Hematopoietic multipotent progenitor cell treated with erythropoietin and hydrocortisone succinate and interleukin-3 and kit ligand, for 8 days (in vitro differentiated cells): ENCODE results near the gene ZDHHC24.
"Not testable (repeated sequence)": the region's sequence is repeated elsewhere in the genome, so short reads cannot be mapped to it uniquely, and the experiment has no call there.

ENCODE experiments used
- DNase-seq: peaks from one replicate; pipeline ENCODE4 v3.0.0-alpha.2; 2015

ZDHHC24 gene

GRCh38 chr11:66564984-66565383, 19.1 kb upstream of the ZDHHC24 start:
- DNase-seq: no peak

- DNase-seq: no peak
These were observed 18.7 kb upstream of the ZDHHC24 start for GRCh38 chr11:66564538-66564937.

GRCh38 chr11:66563832-66564231, 18.0 kb upstream of the ZDHHC24 start:
- DNase-seq: no peak

- DNase-seq: no peak
These were observed 17.2 kb upstream of the ZDHHC24 start for GRCh38 chr11:66562907-66563583.

GRCh38 chr11:66562275-66562674, 16.4 kb upstream of the ZDHHC24 start:
- no peak for DNase-seq

- no peak for DNase-seq
These were observed 16.1 kb upstream of the ZDHHC24 start for GRCh38 chr11:66561975-66562248.

GRCh38 chr11:66561178-66561974, 15.5 kb upstream of the ZDHHC24 start:
- DNase-seq: no peak

- no peak for DNase-seq
These were observed 14.2 kb upstream of the ZDHHC24 start for GRCh38 chr11:66559866-66560676.

GRCh38 chr11:66559142-66559865, 13.5 kb upstream of the ZDHHC24 start:
- DNase-seq: peak; percentile 41

GRCh38 chr11:66557733-66558326, 12.0 kb upstream of the ZDHHC24 start:
- DNase-seq: no peak

- no peak for DNase-seq
These were observed 10.2 kb upstream of the ZDHHC24 start for GRCh38 chr11:66556086-66556485.

GRCh38 chr11:66555416-66555815, 9.6 kb upstream of the ZDHHC24 start:
- DNase-seq: no peak

- DNase-seq: no peak
These were observed 8.8 kb upstream of the ZDHHC24 start for GRCh38 chr11:66554602-66555001.

GRCh38 chr11:66550887-66551286, 5.0 kb upstream of the ZDHHC24 start:
- no peak for DNase-seq

- no peak for DNase-seq
These were observed 3.8 kb upstream of the ZDHHC24 start for GRCh38 chr11:66549696-66550095.

- no peak for DNase-seq
These were observed 3.2 kb upstream of the ZDHHC24 start for GRCh38 chr11:66548774-66549630.

- DNase-seq: no peak
These were observed 2.2 kb upstream of the ZDHHC24 start for GRCh38 chr11:66548041-66548440.

GRCh38 chr11:66547662-66548009, 1.8 kb upstream of the ZDHHC24 start:
- no peak for DNase-seq

- no peak for DNase-seq
These were observed 1.3 kb upstream of the ZDHHC24 start for GRCh38 chr11:66546966-66547661.

GRCh38 chr11:66546368-66546965, 619 bp upstream of the ZDHHC24 start, which contains the start of gene ACTN3:
Gene ACTN3 (plus strand): TSS chr11:66546903. CDS start chr11:66546938, 35 bp downstream.
- DNase-seq: no peak

- not testable (repeated sequence) for DNase-seq
These were observed 896 bp downstream of the ZDHHC24 start for GRCh38 chr11:66544952-66545351.
